Activated naive CD8-positive, alpha-beta T cell (primary cell): ENCODE measurements around the gene SF3B2.

Experiments used
- H3K27ac Mint-ChIP-seq: one replicate; pipeline ENCODE4 v1.8.0; 2021; ENCODE audit warnings: mixed read lengths
- H3K27me3 Mint-ChIP-seq: one replicate; pipeline ENCODE4 v1.8.0; 2021; ENCODE audit warnings: mixed read lengths
- H3K36me3 Mint-ChIP-seq: one replicate; pipeline ENCODE4 v1.8.0; 2021; ENCODE audit warnings: mixed read lengths
- H3K4me1 Mint-ChIP-seq: one replicate; pipeline ENCODE4 v1.8.0; 2021; ENCODE audit warnings: low read depth, mixed read lengths
- H3K4me3 Mint-ChIP-seq: one replicate; pipeline ENCODE4 v1.8.0; 2021; ENCODE audit warnings: mild to moderate bottlenecking, mixed read lengths
- H3K9me3 Mint-ChIP-seq: one replicate; pipeline ENCODE4 v1.8.0; 2021; ENCODE audit warnings: low read depth, mixed read lengths

SF3B2 gene

DNA sequence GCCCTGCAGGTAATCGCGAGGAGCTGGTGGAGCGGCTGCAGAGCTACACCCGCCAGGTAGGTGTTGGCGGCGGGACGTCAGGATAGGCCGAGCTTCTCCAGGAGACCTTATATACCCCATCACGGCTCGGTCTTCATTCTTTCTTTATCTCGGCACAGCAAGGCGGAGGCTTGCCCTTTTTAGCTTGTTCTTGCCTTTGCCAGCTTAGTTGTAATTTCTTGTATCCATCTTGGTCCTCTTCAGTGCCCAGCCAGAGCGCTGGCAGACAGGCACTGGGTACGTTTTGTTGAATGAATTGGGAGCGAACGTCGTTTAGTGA is 459 bp downstream of the SF3B2 start:
- H3K4me3 Mint-ChIP-seq: peak overlapping the region; percentile 99
- peak overlapping the region; percentile 98 for H3K27ac Mint-ChIP-seq
- H3K4me1 Mint-ChIP-seq: peaks cover 32% of the 10 kb centered on the region
- no peaks in the 10 kb centered on the region for H3K9me3 Mint-ChIP-seq
- peaks cover 11% of the 10 kb centered on the region for H3K36me3 Mint-ChIP-seq
- H3K27me3 Mint-ChIP-seq: peaks cover 2% of the 10 kb centered on the region

DNA sequence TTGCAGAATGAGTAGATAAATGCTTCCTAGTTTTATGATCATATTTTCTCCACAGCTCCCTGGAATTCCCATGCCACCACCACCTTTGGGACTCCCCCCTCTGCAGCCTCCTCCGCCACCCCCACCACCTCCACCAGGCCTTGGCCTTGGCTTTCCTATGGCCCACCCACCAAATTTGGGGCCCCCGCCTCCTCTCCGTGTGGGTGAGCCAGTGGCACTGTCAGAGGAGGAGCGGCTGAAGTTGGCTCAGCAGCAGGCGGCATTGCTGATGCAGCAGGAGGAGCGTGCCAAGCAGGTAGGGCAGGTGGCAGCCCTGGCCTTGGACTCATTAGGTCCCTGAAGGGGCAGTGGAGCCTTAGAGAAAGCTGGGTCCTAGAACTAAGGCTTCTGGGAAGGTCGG is 2.9 kb downstream of the SF3B2 start:
- Mint-ChIP-seq H3K27me3 (no peaks in the 10 kb centered on the region), H3K4me1 (peaks cover 30% of the 10 kb centered on the region), H3K27ac (peak overlapping the region; percentile 50), H3K36me3 (peaks cover 12% of the 10 kb centered on the region), H3K4me3 (peak overlapping the region; percentile 75), H3K9me3 (no peaks in the 10 kb centered on the region)

DNA sequence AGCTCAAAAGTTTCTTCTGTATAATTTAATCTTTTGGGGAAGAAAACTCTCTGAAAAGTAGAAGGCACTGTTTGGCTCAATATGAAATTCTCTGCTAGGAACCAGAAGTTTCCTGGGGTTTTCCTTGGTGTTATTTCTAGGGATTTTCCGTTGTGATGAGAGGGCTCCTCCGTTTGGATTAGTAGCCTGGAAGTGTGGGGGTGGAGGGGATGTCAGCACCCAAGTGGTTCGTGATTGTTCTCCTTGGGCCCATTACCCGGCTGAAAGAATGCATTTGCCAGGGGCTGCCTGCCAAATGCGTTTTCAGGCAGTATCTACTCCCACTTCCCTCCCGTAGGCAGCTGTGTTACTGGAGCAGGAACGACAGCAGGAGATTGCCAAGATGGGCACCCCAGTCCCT is 4.3 kb downstream of the SF3B2 start:
- H3K27me3 Mint-ChIP-seq: no peaks in the 10 kb centered on the region
- H3K4me3 Mint-ChIP-seq: no peak overlapping the region
- peak overlapping the region; percentile 16 for H3K27ac Mint-ChIP-seq
- H3K9me3 Mint-ChIP-seq: no peaks in the 10 kb centered on the region
- peaks cover 33% of the 10 kb centered on the region for H3K4me1 Mint-ChIP-seq
- peaks cover 19% of the 10 kb centered on the region for H3K36me3 Mint-ChIP-seq

DNA sequence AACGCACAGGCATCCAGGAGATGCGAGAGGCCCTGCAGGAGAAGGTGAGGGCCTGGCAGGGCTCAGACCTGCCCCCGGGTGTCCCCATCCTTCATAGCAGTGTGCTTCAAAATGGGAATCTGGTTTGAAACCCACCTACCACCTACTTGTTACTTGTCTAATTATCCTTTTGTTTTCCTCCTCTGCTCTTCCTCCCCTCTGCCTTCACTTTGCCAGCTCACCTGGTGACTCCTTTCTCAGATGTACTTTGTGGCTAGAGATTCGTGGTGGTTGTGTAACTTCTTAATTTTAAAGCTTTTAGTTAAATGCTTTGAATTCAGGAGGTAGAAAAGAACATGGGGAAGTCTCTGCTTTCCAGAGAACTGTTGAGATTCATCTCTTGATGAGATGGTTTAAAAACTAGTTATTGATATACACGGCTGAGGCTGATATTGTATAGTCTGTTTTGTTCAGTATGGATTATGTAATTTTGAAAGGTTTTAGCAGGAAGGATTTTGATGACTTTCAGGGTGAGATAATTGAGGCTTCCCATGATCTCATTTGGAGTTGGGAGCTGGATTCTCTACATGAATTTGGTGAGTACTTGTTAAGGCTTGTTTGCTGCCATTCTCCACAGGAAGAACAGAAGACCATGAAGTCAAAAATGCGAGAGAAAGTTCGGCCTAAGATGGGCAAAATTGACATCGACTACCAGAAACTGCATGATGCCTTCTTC is 8.0 kb downstream of the SF3B2 start:
- peak overlapping the region; percentile 77 for H3K27ac Mint-ChIP-seq
- peaks cover 23% of the 10 kb centered on the region for H3K4me1 Mint-ChIP-seq
- no peaks in the 10 kb centered on the region for H3K9me3 Mint-ChIP-seq
- no peak overlapping the region for H3K4me3 Mint-ChIP-seq
- peaks cover 27% of the 10 kb centered on the region for H3K36me3 Mint-ChIP-seq
- H3K27me3 Mint-ChIP-seq: no peaks in the 10 kb centered on the region

DNA sequence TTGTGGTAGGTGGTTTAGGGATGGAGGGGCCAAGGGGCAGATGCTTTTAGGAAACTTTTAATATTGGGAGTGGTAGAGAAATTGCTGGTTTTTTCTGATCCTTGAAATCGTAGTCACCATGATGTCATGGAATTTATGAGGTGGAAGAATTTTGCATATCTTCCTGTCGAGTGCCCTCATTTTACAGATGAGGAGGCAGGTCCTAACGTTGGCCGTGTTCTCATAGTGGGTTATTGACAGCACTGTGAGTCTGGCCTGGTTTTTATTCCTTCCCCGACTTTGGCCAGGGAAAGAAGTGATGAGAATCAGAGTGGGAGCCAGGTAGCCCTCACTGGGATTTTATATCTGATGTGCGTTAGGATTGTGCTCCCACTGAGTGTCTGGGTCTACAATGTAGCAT is 9.1 kb downstream of the SF3B2 start:
- Mint-ChIP-seq H3K9me3 (no peaks in the 10 kb centered on the region), H3K4me1 (peaks cover 26% of the 10 kb centered on the region), H3K27ac (peak overlapping the region; percentile 89), H3K36me3 (peaks cover 30% of the 10 kb centered on the region), H3K4me3 (peak overlapping the region; percentile 42), H3K27me3 (no peaks in the 10 kb centered on the region)

DNA sequence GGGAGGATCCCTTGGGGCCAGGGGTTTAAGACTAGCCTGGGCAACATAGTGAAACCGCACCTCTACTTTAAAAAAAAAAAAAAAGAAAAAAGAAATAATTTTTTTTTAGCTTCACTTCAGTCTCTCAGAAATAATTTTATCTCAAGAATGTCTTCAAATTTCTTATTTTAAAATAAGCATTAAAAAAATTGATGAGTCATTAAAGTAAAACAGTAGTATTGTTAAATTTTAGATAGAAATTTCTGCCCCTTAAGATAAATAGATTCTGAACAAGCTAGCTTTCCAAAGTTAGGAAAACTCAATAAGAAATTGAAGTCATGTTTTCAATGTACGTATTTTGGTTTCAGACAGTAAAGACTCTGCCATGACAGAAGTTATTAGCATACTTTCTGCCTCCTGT is 10.2 kb downstream of the SF3B2 start:
- Mint-ChIP-seq H3K36me3 (peaks cover 30% of the 10 kb centered on the region), H3K27ac (peak overlapping the region; percentile 83)

GRCh38 chr11:66063900-66064299 is 11.7 kb downstream of the SF3B2 start:
- no peaks in the 10 kb centered on the region for H3K9me3 Mint-ChIP-seq
- H3K4me3 Mint-ChIP-seq: no peak overlapping the region
- peaks cover 50% of the 10 kb centered on the region for H3K4me1 Mint-ChIP-seq
- no peaks in the 10 kb centered on the region for H3K27me3 Mint-ChIP-seq
- peak overlapping the region; percentile 62 for H3K27ac Mint-ChIP-seq
- H3K36me3 Mint-ChIP-seq: peaks cover 30% of the 10 kb centered on the region

More for the DNA sequence above, 10.2 kb downstream of the SF3B2 start:
- peaks cover 38% of the 10 kb centered on the region for H3K4me1 Mint-ChIP-seq
- H3K27me3 Mint-ChIP-seq: no peaks in the 10 kb centered on the region
- peak overlapping the region; percentile 27 for H3K4me3 Mint-ChIP-seq
- H3K9me3 Mint-ChIP-seq: no peaks in the 10 kb centered on the region

- Mint-ChIP-seq H3K27me3 (no peaks in the 10 kb centered on the region), H3K4me1 (peaks cover 57% of the 10 kb centered on the region), H3K4me3 (no peak overlapping the region), H3K36me3 (peaks cover 30% of the 10 kb centered on the region), H3K27ac (no peak overlapping the region), H3K9me3 (no peaks in the 10 kb centered on the region)
Measured at GRCh38 chr11:66064571-66064970, 12.4 kb downstream of the SF3B2 start.

DNA sequence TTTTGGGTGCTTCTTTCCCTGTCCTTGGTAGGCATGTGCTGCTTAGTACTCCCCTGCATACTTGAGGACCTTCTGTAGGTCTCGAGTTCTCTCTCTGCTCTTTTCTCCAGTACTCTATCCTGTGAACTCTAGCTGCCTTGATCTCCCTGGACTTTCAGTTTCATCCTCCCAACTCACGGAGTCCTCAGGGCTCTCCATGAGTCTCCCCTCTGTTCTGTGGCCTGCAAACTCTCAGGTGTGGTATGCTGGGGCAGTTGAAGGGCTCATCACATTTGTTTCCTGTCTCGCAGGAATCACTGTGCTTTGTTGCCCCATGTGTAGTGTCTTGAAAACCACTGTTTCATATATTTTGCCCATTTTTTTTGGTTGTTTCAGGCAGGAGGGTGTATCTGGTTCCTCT is 14.6 kb downstream of the SF3B2 start:
- peaks cover 50% of the 10 kb centered on the region for H3K4me1 Mint-ChIP-seq
- H3K27me3 Mint-ChIP-seq: no peaks in the 10 kb centered on the region
- H3K27ac Mint-ChIP-seq: peak overlapping the region; percentile 82
- H3K4me3 Mint-ChIP-seq: no peak overlapping the region
- H3K36me3 Mint-ChIP-seq: peaks cover 22% of the 10 kb centered on the region
- H3K9me3 Mint-ChIP-seq: no peaks in the 10 kb centered on the region

DNA sequence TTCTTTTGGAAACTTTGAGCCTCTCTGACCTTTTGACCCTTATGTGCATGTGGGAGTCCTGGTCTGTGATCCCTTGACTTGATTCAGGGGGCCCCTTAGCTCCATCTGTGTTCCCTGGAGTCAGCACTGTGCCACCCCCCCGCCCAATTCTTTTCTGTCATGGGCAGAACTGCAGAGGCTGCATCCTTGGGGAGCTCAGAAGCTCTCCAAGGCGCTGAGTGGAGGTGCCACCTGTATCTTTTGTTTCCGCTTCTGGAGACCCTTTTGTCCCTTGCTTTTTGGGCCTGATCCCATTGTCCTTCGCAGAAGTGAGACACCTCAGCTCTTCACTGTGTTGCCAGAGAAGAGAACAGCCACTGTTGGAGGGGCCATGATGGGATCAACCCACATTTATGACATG is 15.5 kb downstream of the SF3B2 start:
- H3K4me1 Mint-ChIP-seq: peaks cover 57% of the 10 kb centered on the region
- no peaks in the 10 kb centered on the region for H3K27me3 Mint-ChIP-seq
- H3K27ac Mint-ChIP-seq: peak overlapping the region; percentile 93
- H3K4me3 Mint-ChIP-seq: no peak overlapping the region
- H3K36me3 Mint-ChIP-seq: peaks cover 20% of the 10 kb centered on the region
- H3K9me3 Mint-ChIP-seq: no peaks in the 10 kb centered on the region

DNA sequence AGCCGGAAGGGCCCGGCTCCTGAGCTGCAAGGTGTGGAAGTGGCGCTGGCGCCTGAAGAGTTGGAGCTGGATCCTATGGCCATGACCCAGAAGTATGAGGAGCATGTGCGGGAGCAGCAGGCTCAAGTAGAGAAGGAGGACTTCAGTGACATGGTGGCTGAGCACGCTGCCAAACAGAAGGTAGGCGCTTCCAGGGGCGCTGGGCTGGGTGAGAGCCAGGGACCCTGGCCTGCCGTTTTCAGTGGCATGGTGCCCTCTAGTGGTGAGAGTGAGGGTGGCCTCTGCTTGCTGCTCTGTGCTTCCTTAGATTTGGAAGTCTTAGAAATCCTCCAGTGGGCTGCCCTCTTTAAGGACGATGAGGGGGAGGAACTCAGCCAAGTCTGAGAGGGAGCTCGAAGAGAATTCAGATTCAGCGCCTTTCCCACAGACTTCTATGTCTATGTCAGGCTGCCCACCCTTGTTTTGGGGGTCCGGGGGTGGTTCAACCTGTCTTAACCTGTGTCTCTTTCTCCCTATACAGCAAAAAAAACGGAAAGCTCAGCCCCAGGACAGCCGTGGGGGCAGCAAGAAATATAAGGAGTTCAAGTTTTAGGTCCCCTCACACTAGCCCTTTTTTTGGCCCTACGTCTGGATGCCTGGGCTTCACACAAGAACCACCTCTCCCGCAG is 16.1 kb downstream of the SF3B2 start:
- H3K27me3 Mint-ChIP-seq: no peaks in the 10 kb centered on the region
- H3K4me3 Mint-ChIP-seq: peak overlapping the region; percentile 88
- H3K4me1 Mint-ChIP-seq: peaks cover 62% of the 10 kb centered on the region
- H3K27ac Mint-ChIP-seq: peak overlapping the region; percentile 93
- peaks cover 13% of the 10 kb centered on the region for H3K36me3 Mint-ChIP-seq
- no peaks in the 10 kb centered on the region for H3K9me3 Mint-ChIP-seq

DNA sequence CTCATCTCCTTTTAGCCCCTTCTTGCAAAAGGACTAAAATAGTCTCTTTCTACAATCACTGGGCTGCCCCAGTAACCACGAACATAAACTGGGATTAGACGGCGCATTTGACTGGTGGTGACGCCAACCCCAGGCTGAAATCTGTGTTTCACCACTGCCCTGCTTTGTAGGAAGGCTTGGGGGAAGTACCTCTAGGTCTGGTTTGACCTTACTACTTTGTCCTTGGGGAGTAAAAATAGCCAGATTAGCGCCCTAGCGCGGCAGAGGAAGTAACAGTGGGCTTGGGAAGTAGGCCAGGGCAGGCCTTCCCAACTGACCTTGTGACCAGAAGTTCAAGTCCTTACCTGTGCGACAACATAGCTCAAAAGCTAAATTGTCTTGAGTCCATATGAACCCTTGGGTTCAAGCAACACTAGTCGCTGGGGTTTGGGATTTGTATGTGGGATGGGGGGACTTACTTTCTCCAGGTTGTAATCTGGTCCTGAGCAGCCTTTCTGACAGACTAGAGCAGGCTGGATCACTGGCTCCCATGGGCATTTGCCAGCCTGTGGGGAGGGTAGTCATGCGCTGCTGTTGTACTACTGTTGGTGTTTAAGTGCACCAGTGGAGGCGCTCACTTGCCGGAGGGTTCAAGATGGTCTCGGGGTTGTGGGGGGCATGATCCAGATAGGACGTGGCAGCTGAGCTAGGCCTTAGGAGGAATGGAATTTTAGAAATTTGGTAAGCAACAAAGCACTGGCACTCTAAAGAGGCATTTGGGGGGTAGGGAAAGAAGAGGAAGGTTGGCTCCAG is 17.0 kb downstream of the SF3B2 start:
- no peaks in the 10 kb centered on the region for H3K27me3 Mint-ChIP-seq
- no peaks in the 10 kb centered on the region for H3K9me3 Mint-ChIP-seq
- H3K4me3 Mint-ChIP-seq: peak overlapping the region; percentile 88
- H3K27ac Mint-ChIP-seq: peak overlapping the region; percentile 93
- H3K36me3 Mint-ChIP-seq: peaks cover 11% of the 10 kb centered on the region
- peaks cover 69% of the 10 kb centered on the region for H3K4me1 Mint-ChIP-seq

DNA sequence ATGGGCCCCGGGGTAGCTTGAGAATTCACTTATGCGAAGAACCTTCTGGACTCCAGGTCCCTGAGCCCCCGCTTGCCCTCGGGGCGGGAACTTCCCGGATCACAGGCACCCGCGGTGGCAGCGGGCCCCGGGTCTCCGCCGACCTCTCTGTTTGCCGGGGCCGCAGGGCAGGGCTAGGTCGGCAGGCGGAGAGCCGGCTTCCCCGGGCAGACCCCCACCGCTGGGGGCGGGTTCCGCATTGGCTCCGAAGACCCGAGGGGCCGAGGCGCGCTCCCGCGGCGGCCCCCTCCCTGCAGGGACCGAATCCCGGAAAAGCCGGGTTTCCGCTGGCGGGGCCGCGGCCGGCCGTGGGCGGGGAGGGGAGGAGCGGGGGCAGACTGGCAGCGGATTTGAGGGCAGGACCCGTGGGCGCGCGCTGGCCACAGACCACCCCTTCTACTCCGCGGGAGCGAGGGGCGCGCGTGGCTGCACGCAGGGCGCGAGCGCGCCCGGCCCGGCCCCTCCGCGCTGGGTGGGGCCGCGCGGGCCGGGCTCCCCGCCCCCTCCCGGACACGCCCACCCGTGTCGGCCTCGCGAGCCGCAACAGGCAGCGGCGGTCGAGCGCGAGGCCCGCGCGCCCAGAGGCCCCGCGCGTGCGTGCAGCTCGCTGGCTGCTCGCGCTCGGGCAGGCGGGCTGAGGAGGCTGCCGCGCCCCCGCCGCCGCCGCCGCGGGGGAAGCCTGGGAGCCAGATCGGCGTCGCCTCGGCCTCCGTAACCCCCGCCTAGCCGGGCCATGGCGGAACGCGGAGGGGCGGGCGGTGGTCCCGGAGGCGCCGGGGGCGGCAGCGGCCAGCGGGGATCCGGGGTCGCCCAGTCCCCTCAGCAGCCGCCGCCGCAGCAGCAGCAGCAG is 17.8 kb downstream of the SF3B2 start, which contains the start of gene PACS1:
Gene PACS1 (plus strand): TSS at position 558 of the 889 bp plus-strand sequence. CDS start 215 bp downstream, at position 773.
- peaks cover 74% of the 10 kb centered on the region for H3K4me1 Mint-ChIP-seq
- no peaks in the 10 kb centered on the region for H3K27me3 Mint-ChIP-seq
- H3K4me3 Mint-ChIP-seq: peak within 1 kb of the TSS; percentile 96
- H3K9me3 Mint-ChIP-seq: no peaks in the 10 kb centered on the region
- peak within 1 kb of the TSS; percentile 93 for H3K27ac Mint-ChIP-seq
- peaks cover 7% of the 10 kb centered on the region for H3K36me3 Mint-ChIP-seq

DNA sequence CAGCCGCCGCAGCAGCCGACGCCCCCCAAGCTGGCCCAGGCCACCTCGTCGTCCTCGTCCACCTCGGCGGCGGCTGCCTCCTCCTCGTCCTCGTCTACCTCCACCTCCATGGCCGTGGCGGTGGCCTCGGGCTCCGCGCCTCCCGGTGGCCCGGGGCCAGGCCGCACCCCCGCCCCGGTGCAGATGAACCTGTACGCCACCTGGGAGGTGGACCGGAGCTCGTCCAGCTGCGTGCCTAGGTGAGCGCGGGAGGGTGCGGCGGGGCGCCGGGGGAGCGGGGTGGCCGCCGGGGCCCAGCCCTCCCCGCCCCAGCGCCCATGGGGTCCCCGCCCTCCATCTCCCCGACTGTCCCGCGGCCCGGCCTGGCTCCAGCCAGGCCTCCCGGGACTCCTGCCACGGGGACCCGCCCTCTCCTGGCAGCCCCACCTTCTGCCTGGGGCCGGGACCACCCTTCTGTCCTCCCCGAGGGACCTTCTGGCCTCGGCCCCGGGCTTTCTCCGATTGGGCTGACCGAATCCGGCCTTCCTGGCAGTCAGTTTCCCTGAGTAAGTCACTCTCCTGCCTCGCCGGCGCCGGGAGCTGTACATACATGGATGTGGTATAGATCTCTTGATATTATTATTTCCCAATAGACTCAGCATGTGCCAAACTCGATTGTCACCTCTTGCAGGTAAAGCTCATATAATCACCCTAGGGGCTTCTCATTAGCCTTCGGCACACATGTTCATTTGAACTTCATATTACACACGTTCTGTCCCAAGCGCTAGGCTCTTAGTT is 18.6 kb downstream of the SF3B2 start:
- Mint-ChIP-seq H3K9me3 (no peaks in the 10 kb centered on the region), H3K27me3 (no peaks in the 10 kb centered on the region), H3K4me3 (peak overlapping the region; percentile 96), H3K27ac (peak overlapping the region; percentile 93), H3K4me1 (peaks cover 78% of the 10 kb centered on the region), H3K36me3 (peaks cover 3% of the 10 kb centered on the region)
